ENCODE data around the gene DHRSX. TPM values are rescaled to one million over a fixed set of nuclear protein-coding genes. Genes with fewer than 3 reads are reported as not detected.

Gene DHRSX
- total and polyA plus RNA-seq, 2 donors (not counting 1 experiment from before 2014, with no cell fraction given) = 23.7 to 25.6 TPM

DNA sequence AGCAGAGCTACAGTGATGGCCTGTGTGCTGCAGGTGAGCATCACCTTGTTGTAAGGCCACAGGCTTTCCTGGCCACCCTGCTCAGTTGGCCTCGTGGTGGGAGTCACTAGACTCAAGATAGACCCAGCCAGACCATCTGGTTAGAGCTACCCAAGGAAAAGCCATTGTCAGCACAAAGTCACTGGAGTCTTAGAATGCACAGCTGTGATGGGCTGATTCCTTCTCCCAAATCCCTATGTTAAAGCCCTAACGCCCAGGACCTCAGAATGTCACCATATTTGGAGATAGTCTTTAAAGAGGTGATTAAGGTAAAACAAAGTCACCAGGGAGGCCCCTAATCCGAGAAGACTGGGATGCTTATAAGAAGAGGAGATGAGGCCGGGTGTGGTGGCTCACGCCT lies 173.4 kb downstream of the DHRSX start:
- Histone ChIP-seq H3K27me3 (ENCODE audit: control insufficient read depth, insufficient read depth, low read length) (no peaks in the 10 kb centered on the region), H4K20me1 (ENCODE audit: control insufficient read depth, extremely low read depth, insufficient read depth, low read length) (no peaks in the 10 kb centered on the region), H3K4me1 (ENCODE audit: control insufficient read depth, extremely low read depth, insufficient read depth, low read length) (no peaks in the 10 kb centered on the region), H3K9ac (ENCODE audit: insufficient read depth, low read length) (no peak overlapping the region), H2AFZ (ENCODE audit: low read length) (no peak overlapping the region), H3K79me2 (ENCODE audit: control insufficient read depth, insufficient read depth, low read length) (no peaks in the 10 kb centered on the region), H3K9me3 (ENCODE audit: control insufficient read depth, insufficient read depth, low read depth, low read length) (no peaks in the 10 kb centered on the region), H3K36me3 (ENCODE audit: control insufficient read depth, insufficient read depth, low read length) (no peaks in the 10 kb centered on the region), H3K4me2 (ENCODE audit: extremely low read depth, insufficient read depth, low read length) (no peak overlapping the region), H3K4me3 (replicated peaks in 1 of 4; ENCODE audit: control extremely low read depth in 1 of 4, insufficient read depth in 1 of 4, low read depth in 3 of 4, low read length in 4 of 4) (no peak overlapping the region), H3K27ac (ENCODE audit: insufficient read depth, low read length) (no peak overlapping the region)
- TF ChIP-seq EZH2 (IDR thresholded peaks at IDR 0.05; ENCODE audit: low read length, missing control alignments) = no peak
- TF ChIP-seq, protein P1, sequence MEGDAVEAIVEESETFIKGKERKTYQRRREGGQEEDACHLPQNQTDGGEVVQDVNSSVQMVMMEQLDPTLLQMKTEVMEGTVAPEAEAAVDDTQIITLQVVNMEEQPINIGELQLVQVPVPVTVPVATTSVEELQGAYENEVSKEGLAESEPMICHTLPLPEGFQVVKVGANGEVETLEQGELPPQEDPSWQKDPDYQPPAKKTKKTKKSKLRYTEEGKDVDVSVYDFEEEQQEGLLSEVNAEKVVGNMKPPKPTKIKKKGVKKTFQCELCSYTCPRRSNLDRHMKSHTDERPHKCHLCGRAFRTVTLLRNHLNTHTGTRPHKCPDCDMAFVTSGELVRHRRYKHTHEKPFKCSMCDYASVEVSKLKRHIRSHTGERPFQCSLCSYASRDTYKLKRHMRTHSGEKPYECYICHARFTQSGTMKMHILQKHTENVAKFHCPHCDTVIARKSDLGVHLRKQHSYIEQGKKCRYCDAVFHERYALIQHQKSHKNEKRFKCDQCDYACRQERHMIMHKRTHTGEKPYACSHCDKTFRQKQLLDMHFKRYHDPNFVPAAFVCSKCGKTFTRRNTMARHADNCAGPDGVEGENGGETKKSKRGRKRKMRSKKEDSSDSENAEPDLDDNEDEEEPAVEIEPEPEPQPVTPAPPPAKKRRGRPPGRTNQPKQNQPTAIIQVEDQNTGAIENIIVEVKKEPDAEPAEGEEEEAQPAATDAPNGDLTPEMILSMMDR (conservative IDR thresholded peaks at IDR 0.05 in 1 of 2, IDR thresholded peaks at IDR 0.05 in 1 of 2; ENCODE audit: low read depth in 1 of 2, low read length in 2 of 2) = no peak
- no peak for DNase-seq (ENCODE audit: low read depth in 2 of 2)

DNA sequence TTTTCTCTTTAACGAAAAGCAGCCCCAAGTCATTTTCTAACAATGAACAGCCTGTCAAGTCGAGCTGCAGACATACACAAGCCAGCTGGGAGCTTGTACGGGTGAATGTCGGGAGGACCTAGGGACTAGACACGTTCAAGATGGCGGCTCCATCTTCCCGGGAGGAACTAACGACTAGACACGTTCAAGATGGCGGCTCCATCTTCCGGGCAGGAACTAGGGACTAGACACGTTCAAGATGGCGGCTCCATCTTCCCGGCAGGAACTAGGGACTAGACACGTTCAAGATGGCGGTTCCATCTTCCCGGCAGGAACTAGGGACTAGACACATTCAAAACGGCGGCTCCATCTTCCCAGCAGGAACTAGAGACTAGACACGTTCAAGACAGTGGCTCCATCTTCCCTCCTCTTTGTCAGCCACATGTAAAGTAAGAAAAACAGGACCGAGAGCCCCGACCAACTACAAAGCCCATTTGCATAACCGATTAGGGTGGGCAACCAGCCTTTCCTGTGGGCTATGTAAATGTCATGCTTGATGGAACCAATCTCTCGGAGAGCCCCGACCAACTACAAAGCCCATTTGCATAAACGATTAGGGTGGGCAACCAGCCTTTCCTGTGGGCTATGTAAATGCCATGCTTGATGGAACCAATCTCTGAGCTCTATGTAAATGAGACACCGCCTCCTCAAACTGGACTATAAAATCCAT lies 175.5 kb downstream of the DHRSX start:
- Histone ChIP-seq H3K27ac (ENCODE audit: insufficient read depth, low read length) (no peak overlapping the region), H3K4me1 (ENCODE audit: control insufficient read depth, extremely low read depth, insufficient read depth, low read length) (no peaks in the 10 kb centered on the region), H3K9me3 (ENCODE audit: control insufficient read depth, insufficient read depth, low read depth, low read length) (no peaks in the 10 kb centered on the region), H4K20me1 (ENCODE audit: control insufficient read depth, extremely low read depth, insufficient read depth, low read length) (no peaks in the 10 kb centered on the region), H3K9ac (ENCODE audit: insufficient read depth, low read length) (no peak overlapping the region), H3K36me3 (ENCODE audit: control insufficient read depth, insufficient read depth, low read length) (no peaks in the 10 kb centered on the region), H2AFZ (ENCODE audit: low read length) (peak overlapping the region; percentile 79), H3K4me3 (replicated peaks in 1 of 4; ENCODE audit: control extremely low read depth in 1 of 4, insufficient read depth in 1 of 4, low read depth in 3 of 4, low read length in 4 of 4) (peak overlapping the region in 1 of 4 experiments; percentile 23), H3K4me2 (ENCODE audit: extremely low read depth, insufficient read depth, low read length) (peak overlapping the region; percentile 2), H3K79me2 (ENCODE audit: control insufficient read depth, insufficient read depth, low read length) (no peaks in the 10 kb centered on the region), H3K27me3 (ENCODE audit: control insufficient read depth, insufficient read depth, low read length) (no peaks in the 10 kb centered on the region)
- DNase-seq (ENCODE audit: low read depth in 2 of 2) = peak; percentile 86 to 96
- no peak for TF ChIP-seq EZH2 (IDR thresholded peaks at IDR 0.05; ENCODE audit: low read length, missing control alignments)
- TF ChIP-seq, protein P1 (conservative IDR thresholded peaks at IDR 0.05 in 1 of 2, IDR thresholded peaks at IDR 0.05 in 1 of 2; ENCODE audit: low read depth in 1 of 2, low read length in 2 of 2) = no peak

DNA sequence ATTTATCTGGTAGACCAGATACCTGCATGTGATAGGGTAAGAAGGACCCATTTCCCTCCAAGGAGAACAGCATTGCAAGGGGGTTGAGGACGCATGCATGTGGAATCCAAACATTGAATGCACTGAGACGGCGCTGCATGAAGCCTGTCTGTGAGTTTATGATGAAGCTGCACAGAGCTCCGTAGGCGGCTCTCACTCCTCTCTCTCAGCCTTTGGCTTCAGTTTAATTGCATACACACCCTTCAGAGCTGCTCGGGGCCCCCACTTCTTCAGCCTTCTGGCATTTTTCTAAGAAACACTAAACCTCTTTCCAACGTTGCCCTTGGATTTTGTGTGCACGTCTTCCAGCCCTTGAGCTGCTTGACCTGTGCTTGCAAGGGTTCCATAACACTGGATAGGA lies 176.6 kb downstream of the DHRSX start:
- H3K27ac ChIP-seq (ENCODE audit: insufficient read depth, low read length) = no peak overlapping the region
- TF ChIP-seq, protein P1 (conservative IDR thresholded peaks at IDR 0.05 in 1 of 2, IDR thresholded peaks at IDR 0.05 in 1 of 2; ENCODE audit: low read depth in 1 of 2, low read length in 2 of 2) = no peak
- TF ChIP-seq EZH2 (IDR thresholded peaks at IDR 0.05; ENCODE audit: low read length, missing control alignments) = no peak
- no peaks in the 10 kb centered on the region for H3K79me2 ChIP-seq (ENCODE audit: control insufficient read depth, insufficient read depth, low read length)
- H3K36me3 ChIP-seq (ENCODE audit: control insufficient read depth, insufficient read depth, low read length) = no peaks in the 10 kb centered on the region
- no peak overlapping the region for H2AFZ ChIP-seq (ENCODE audit: low read length)
- H3K4me3 ChIP-seq (replicated peaks in 1 of 4; ENCODE audit: control extremely low read depth in 1 of 4, insufficient read depth in 1 of 4, low read depth in 3 of 4, low read length in 4 of 4) = no peak overlapping the region
- H3K9ac ChIP-seq (ENCODE audit: insufficient read depth, low read length) = no peak overlapping the region
- no peak for DNase-seq (ENCODE audit: low read depth in 2 of 2)
- no peaks in the 10 kb centered on the region for H4K20me1 ChIP-seq (ENCODE audit: control insufficient read depth, extremely low read depth, insufficient read depth, low read length)
- no peaks in the 10 kb centered on the region for H3K9me3 ChIP-seq (ENCODE audit: control insufficient read depth, insufficient read depth, low read depth, low read length)
- no peak overlapping the region for H3K4me2 ChIP-seq (ENCODE audit: extremely low read depth, insufficient read depth, low read length)
- no peaks in the 10 kb centered on the region for H3K27me3 ChIP-seq (ENCODE audit: control insufficient read depth, insufficient read depth, low read length)
- H3K4me1 ChIP-seq (ENCODE audit: control insufficient read depth, extremely low read depth, insufficient read depth, low read length) = no peaks in the 10 kb centered on the region
